ENCODE measurements around the gene ISL1.

DNA sequence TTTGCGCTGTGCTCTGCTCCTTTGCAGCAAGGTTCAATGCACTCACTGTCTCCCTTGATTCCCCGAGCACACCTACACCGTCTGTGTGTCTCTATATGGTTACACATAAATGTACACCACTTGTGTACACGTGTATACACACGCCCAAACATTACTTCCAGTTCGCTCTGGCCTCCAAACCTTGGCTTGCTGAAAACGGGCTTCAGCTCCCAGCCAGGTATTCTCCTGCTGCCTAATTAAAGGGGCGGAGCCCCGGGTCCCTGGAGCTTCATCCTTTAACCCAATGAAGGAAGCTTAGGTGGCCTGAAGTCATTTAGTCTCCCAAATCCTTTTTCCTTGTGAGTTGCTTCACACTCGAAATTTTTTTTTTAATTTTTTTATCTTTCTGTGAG is 4.6 kb downstream of the ISL1 start:
- TF ChIP-seq CTCF (IDR thresholded peaks at IDR 0.05 in 2 of 3, conservative IDR thresholded peaks at IDR 0.05 in 1 of 3; ENCODE audit: borderline replicate concordance in 1 of 3, insufficient read depth in 1 of 3, low read depth in 2 of 3, low read length in 2 of 3) (no peak), EGR1 (IDR thresholded peaks at IDR 0.05; ENCODE audit: low read depth) (no peak), REST (IDR thresholded peaks at IDR 0.05; ENCODE audit: low read depth) (no peak), EZH2 (IDR thresholded peaks at IDR 0.05) (no peak), POLR2AphosphoS5 (IDR thresholded peaks at IDR 0.05; ENCODE audit: low read depth, low read length) (no peak), TCF7L2 (IDR thresholded peaks at IDR 0.05; ENCODE audit: borderline replicate concordance, extremely low read depth, insufficient read depth, insufficient read length) (no peak), ELF1 (IDR thresholded peaks at IDR 0.05; ENCODE audit: borderline replicate concordance, low read depth) (no peak), JUND (IDR thresholded peaks at IDR 0.05) (no peak), CEBPB (IDR thresholded peaks at IDR 0.05; ENCODE audit: low read depth) (no peak), SRF (IDR thresholded peaks at IDR 0.05; ENCODE audit: low read depth) (no peak), POLR2A (IDR thresholded peaks at IDR 0.05; ENCODE audit: borderline replicate concordance, extremely low read depth, insufficient read depth, insufficient read length) (no peak), EZH2phosphoT487 (IDR thresholded peaks at IDR 0.05; ENCODE audit: borderline replicate concordance) (no peak), RAD21 (IDR thresholded peaks at IDR 0.05; ENCODE audit: low read depth) (no peak)

Measured in HCT116 (cell line).